Pericardium fibroblast (primary cell): ENCODE results near the gene UBE2R2. TPM values are rescaled to one million over a fixed set of nuclear protein-coding genes. Genes with fewer than 3 reads are reported as not detected.

Experiments used
- total RNA-seq: library from RNA; depleted of rRNA; stranded (reverse); fragments of >200 nt; gene quantifications from 2 replicates; pipeline ENCODE4 v1.2.3, GENCODE V29; 2015

The UBE2R2 gene
- 19.5 and 24.6 TPM in 2 replicates for total RNA-seq

GRCh38 chr9:33816327-33817252 lies at the start of gene UBE2R2:
TSS of gene UBE2R2 (plus strand) at chr9:33817160. CDS start at chr9:33817758, 598 bp downstream.

GRCh38 chr9:33795281-33795680 lies 21.7 kb upstream of the UBE2R2 start, which contains the start of gene PRSS3:
TSS of gene PRSS3 (plus strand) at chr9:33795561. CDS start at chr9:33795574, 13 bp downstream.

Other genes starting within 250 kb of the UBE2R2 start
- gene PRSS3, start 21.6 kb upstream of the UBE2R2 start, total RNA-seq, result 12.5 and 14.4 TPM in 2 replicates
- 11.8 and 14.8 TPM in 2 replicates for gene UBAP2, start 231.7 kb downstream of the UBE2R2 start, total RNA-seq